GM19467 (cell line): ENCODE measurements around the gene GPX3.

Experiments
- ATAC-seq: cut with Tn5 transposase; IDR thresholded peaks from one replicate; pipeline ENCODE4 v1.9.1; 2021; ENCODE audit warnings: mild to moderate bottlenecking, moderate library complexity; ENCODE audit not compliant: unreplicated experiment

GPX3 gene

DNA sequence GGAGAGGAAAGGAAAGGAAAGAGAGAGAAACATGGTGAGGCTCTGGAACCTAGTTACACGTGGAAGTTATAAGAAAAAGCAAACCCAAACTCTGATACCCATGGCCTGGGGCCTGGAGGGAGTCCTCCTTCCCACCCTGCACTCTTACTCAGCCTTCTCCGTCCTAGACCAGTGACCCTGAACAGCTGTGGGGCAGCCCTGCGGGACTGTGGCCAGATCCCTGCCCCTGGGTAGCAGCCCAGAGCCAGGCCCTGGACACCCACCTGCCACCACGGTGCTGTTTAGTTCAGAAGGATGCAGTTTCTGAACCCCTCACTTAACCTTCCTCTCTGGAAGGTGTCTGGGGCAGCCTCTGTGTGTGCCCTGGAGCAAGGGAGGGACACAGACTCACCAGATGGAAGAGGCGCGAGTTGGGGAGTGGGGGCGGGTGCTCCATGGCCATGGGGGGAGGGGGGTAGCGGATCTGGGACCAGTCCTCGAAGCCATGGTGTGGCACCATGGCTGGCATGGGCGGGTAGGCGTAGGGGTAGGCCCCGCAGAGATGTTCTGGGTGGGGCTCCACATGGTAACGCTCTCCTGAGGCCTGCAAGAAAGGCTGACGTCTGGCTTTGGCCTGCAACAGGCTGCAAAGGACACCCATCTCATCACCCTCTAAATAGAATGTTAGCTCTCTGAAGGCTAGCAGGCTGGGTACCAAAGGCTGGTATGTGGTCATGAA is 13.0 kb downstream of the GPX3 start:
- no peak for ATAC-seq

DNA sequence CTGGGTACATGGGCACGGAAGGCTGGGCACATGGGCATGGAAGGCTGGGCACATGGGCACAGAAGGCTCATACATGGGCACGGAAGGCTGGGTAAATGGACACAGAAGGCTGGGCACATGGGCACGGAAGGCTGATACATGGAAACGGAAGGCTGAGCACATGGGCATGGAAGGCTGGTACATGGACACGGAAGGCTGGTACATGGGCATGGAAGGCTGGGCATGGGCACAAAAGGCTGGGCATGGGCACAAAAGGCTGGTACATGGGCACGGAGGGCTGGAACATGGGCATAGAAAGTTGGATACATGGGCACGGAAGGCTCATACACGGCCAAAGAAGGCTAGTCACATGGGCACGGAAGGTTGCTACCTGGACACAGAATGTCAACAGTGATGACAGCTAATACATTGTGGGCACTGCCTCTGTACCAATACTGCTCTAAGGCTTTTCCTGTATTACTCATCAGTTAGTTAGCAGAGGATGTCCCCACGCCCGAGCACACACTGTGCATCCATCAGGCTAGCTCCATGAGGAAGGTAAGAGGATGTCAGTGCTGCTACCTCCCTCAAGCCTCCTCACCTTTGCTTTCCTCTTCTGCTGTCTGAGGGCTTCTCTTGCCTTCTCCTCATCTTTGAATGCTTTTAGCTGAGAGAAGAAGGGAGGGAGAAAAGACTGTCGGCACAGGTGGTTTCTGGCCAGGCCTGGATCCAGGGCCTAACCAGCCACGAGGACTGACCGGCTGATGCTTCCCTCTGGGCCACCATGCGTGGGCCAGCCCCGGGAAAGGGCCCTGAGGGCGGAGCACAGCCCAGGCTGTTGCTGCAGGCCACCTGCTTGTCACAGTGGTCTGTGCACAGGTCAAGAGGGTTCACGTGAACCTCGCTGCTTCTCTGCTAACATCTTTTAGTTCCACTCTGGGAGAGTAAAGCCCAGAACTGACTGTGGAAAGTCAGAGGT is 14.3 kb downstream of the GPX3 start:
- ATAC-seq, result no peak

DNA sequence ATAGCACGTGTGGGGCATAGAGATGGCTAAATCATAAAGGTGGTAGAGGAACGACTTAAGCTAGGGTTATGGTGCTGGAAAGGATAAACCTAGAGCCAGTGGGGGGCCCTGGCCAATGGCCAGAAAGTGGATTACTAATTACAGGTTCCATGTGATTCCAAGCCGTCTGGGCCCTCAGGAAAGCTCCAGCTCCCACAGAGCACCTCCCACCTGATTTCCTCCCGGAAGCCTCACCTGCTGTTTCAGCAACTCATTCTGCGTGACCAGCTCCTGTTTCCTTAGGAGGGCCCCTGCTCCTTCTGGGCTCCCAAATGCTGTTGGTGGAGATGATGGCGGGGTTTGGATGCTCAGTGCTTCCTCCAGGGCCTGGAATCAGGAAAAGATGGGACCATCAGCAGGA is 16.2 kb downstream of the GPX3 start:
- no peak for ATAC-seq

DNA sequence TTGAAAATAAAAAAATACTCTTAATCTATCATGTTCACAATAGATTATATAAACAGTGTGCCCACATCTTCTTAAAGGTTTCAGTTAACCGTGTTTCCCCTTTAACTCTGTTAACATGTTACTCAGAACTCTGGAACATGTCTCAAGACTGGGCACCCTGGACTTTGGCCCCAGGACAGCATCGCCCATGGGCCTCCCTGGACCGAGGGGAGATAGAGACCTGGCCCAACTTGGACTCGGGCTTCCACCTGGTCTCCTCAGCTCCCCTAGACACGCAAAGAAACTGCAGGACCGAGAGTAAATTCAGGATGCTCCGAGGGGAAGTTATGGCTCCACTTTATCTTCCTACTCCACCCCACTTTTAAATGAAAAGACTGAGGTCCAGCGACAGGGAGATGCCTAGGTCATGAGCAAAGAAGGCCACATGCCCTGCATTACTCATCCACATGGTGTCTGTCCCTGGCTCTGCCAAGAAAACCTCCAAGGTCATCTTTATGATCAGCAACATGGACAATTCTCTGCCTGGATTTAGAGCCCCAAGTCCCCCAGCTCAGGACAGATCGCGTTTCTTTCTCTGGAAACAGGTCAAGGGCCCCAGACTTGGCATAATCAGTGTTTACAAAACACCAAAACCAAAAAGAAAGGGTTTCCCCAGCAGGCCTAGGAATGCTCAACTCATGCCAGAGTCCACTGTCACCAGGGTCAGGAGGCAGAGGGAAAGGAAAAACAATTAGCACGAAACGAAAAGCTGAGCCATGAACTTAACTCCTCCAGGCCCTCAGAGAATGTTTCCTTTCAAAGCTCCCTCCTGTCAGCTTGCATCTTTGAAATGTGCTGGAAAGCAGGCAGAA is 17.4 kb downstream of the GPX3 start:
- ATAC-seq, result no peak

DNA sequence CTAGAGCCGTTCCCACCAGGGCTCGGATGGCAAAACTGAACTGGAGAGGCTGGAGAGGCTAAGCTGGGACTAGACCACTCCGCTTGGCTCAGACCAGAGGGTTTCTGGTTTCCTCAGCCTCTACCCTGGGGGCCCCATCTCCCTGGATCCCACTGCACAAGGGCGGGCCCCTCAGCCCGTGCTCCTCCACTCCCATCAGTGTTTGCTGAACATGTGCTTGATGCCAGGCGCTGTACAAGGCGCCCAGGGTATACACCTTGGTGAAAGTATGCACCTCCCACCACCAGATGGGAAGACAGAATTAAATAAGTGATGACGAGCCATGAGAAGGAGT is 18.0 kb downstream of the GPX3 start:
- ATAC-seq, result no peak

DNA sequence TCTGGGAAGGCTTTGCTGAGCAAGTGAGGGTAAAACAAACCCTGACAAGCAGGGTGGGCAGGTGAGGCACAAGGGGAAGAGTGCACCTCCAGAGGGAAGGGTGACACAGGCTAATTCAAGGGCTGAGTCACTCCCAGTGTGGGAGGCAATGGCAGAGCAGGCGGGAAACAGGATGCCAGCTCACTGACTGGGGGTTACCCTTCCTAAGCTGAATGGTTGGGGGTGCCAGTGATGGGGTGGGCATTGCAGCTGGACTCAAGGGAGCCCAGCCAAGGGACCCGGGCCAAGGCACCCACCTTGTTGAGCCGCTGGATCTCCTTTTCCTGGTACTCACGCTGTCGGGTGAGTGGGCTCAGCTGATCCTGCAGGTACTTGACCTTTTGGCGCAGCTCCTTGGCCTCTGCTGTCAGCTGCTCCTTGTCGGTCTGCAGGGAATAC is 18.4 kb downstream of the GPX3 start:
- ATAC-seq, result no peak

DNA sequence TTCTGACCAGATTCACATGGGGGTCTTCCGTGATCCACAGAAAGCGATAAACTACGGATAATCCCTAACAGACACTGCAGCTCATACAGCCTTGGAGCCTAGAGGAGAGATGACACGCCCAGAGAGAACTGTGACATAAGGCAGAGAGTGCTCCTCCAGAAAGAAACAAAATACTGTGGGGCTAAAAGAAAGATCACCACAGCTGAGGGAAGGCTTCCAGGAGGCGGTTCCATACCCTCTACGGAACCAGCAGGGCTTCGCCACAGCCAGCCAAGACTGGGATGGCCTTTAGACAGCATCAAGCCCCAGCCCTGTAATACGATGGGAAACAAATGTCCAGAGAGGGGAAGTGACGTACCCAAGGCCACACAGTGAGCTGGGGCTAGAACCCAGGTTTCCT is 19.3 kb downstream of the GPX3 start:
- ATAC-seq, result no peak

DNA sequence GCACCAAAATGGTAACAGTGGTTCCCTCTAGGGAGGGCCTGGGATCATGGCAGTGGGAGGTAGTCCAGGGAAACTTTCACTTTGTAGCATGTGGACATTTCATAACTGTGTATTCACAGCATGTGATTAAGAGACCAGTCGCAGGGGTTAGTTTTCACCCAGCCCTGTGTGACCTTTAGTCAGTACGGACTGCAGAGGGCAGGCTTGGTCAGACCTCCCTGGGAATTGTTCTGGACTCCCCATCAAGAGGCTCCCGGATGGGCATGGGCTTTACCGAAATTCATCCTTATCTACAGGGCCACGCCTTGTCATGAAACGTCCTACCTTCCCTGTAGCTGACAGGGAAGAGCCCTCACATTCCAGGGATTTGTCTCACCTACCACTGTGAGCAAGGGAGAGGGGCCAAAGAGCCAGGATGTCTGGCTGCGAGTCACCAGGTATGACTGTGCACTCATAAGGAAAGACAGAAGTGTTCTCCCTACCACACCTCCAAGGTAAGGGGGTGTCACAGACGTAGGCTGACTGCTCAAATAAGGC is 19.9 kb downstream of the GPX3 start:
- ATAC-seq, result no peak

DNA sequence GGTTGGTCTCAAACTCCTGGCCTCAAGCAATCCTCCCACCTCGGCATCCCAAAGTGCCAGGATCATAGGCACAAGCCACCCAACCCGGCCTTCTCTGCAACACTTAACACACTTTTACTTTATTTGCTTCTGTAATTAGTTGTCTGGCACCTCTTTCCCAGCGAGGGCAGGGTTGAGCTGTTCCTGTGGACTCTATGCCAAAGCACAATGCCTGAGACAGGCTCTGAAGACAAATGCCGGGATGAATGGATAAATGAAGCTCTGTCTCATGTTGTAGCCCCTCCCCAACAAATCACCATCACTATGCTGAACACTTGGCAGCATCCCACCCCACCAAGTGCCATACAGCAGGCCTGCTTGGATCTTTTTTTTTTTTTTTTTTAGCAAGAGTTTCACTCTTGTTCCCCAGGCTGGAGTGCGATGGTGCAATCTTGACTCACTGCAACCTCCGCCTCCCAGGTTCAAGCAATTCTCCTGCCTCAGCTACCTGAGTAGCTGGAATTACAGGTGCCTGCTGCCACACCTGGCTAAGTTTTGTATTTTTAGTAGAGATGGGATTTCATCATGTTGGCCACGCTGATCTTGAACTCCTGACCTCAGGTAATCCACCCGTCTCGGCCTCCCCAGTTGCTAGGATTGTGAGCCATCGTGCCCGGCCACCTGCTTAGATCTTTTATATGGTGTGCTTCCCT is 21.3 kb downstream of the GPX3 start:
- no peak for ATAC-seq

DNA sequence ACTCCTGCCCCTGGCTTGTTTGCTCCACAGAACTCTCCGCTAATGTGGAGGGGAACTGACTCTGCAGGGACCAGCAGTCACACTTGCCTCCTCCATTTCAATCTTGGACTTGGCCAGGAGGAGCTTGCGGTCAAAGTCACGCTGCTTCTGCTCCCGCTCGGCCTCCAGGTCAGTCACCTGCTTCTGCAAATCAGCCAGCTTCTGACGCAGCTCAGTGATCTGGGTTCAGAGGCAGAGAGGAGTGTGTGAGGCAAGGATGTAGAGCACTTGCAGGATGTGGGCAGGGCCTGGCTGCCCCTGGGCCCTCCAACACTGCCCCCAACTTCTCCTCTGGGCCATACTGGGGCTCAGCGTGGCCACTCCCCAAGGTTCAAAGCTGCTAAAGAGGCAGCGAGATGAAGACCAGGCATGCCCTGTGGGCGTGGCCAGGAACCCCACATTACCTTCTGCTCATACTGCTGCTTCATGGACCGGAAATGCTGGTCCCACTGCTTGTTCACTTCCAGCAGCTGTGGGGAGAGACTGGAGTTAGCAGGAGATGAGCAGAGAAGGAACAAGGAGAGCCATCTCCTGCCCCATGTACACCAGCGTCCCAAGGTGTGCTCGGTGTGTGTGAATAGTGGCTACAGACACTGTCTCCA is 22.2 kb downstream of the GPX3 start:
- ATAC-seq, result no peak

DNA sequence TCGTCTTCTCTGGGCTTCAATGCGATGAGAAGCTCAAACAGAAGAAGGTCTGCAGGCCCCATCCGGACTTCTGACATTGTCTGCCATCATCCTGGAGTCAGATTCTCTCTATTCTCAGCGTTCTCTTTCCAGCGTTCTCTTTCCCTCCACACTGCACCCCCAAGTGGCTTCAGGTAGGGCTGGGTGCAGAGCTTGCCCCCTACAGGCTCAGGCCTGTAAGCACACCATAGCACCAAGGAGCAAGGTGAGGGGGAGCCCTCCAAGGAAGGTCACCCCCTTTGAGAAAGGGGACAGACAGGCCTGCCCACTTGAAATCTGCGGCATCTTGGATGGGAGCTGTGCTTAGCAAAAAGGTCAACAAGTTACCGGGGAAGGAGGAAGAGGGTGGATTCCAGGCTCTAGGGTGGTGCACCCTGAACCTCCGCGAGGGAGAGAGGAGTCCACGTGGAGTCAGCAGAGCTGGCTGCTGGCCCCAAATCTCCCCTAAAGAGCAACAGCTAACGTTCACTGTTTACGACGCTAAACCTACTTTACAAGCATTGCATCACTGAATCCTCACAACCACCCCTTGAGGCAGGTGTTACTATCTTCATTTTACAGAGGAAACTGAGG is 27.5 kb downstream of the GPX3 start:
- no peak for ATAC-seq

DNA sequence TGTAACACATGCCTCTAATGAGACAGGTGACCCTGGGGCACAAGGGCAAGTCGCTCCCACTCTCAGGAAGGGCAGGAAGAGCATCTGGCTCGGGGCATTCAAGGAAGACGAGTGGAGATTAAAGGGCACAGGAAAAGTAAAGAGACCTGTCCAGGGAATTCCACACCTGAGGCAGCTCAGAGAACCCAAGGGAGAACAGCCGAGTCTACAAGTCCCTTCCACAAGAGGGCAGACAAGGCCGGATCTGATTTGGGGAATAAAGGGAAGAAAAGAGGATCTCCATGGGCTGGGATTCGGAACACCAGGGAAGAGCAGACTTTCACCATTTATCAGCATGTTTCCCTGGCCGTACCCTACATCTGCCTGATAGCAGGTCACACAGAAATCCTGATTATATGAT is 28.1 kb downstream of the GPX3 start:
- ATAC-seq, result no peak

DNA sequence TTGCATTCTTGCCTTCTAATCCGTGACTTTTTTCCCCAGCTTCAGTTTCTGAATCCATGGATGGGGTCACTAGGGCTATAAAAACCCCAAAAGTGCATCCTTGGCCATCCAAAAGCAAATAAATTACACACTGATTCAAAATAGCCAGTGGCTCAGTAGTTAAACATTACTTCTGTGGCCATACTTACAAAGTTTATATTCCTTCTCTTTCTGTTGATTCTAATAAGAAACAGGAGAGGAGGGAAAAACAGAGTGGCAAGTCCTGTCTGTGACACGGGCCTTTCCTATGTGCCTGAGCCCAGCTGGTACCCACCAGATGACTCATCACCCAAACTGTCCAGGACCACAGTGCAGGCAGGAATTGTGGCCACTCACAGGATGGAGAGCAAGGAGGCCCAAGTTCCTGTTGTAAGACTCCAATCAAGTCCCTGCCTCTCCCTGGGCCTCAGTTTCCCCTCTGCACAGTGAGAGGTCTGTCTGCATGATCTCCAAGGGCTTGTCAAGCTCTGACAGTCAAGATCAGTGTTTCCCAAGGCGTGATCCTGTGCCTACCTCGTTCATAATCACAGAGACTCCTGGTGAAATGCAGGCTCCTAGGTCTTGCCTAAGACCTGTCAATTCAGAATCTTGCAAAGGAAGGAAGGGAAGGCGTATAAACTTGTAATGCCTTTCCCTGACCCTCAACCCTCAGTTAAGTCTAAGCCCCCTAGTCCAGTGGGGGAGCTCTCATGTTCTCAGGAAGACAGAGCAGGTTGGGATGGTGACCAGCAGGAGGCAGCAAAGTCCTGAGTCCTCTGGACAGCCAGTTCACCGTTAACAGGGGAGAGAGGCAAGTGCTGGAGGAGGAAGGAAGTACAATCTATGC is 30.9 kb downstream of the GPX3 start:
- peak; percentile 63 for ATAC-seq

DNA sequence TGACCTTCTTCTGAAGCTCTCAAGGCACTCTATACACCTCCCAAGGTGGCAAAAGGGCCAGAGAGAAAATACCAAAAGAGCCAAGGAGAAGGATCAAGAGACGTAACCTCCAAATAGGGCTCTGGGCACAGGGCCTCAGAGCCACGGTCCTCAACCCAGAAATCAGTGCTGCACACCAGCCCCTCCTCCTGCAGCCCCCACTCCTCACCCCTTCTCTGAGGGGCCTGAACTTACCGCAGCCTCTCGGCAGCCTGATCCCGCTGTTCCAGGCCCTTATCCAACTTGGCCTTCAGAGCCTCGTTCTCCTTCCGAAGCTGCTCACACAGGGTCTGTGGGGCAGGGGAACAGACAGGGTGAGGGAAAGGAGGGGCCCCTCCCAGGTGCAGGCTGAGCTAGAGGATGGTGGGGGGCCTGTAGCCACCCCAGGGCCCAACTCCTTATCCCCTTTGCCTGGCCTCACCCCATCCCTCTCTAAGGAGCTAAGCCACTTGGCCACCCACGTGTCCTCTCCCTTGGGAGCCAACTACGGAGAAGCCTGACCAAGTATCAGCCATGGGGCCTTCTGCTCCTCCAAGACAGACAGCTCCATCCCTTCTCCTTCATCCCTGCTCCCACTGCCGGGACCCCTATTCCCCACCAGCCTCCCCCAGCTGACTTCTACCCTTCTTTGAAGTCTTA is 31.7 kb downstream of the GPX3 start:
- ATAC-seq, result no peak

DNA sequence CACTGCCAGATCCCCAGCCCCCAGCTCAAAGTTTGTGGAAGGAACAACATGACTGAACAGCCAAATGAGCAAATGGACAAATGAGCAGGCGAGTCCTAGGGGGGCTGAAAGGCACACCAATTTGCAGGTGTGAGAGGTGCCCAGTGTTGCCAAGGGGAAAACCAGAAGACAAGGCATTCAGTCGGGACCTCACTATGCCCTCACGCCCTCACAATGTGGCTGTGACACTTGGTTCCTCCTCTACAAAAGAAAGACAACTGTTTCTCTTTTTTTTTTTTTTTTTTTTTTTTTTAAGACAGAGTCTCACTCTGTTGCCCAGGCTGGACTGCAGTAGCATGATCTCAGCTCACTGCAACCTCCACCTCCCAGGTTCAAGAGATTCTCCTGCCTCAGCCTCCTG is 32.4 kb downstream of the GPX3 start:
- no peak for ATAC-seq

DNA sequence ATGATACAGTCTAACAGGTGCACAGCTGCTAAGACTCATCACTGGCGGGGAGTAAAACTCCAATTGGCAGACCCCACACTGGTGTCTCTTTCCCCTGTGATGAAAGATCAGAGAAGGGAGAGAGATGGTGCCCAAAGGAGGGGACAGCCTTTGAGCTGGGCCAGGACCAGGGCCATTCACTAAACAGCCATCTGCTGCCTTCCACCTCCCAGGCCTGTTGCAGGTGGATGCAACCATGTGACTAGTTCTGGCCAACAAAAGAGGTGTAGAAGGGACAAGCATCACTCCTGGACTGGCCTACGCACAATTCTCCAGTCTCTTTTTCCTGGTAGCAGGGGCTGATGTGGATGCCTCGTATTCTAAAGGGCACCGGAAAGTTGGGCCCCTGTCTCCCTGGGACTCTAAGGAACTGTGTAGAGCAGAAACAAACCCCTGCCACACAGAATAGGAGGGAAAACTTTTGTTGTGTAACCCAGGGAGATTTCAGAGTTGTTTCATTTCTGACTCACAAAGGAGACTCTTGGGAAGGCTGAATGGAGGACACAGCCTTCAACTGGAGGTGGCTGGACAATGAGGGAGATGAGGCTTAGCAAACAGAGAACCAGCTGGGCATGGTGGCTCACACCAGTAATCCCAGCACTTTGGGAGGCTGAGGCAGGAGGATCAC is 33.5 kb downstream of the GPX3 start:
- no peak for ATAC-seq

DNA sequence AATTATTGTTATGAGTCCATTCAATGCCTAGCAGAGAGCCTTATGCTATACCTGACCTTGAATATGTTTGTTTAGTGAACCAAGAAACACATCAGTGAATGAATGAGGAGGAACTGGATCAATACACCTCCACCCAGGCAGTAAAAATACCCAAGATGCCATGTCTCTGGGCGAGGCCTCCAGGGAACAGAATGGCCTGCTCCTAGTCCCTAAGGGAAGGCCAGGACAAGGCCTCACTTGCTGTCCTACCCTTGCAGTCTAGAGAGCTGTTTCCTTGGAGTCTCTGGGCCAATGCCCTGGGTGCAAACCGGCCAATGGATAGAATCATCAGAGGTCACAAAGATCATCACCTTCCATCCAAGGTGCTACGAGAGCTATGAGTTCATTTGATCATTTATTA is 34.3 kb downstream of the GPX3 start:
- no peak for ATAC-seq

DNA sequence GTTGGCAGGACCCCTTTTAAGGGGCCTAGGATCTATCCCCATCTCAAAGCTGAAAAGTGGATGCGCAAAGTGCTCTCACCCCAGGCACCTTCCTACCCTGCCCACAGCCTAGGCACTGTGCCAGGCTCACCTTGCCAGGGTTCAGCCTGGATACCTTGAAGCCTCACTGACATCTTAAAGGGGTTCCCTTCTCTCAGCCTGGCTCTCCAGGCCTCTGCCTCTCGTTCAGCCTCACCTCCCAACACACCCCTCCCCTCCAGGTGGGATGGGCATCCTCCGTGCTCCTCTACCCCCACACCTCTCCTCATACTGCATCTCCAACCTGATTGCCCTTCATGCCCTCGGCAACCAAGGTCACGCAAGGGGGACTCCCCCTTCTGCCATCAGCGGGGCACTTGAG is 34.9 kb downstream of the GPX3 start:
- ATAC-seq, result no peak
